Stimulated activated CD8-positive, alpha-beta memory T cell treated with anti-CD3 and anti-CD28 coated beads, Interleukin-12 subunit alpha, Interleukin-12 subunit beta, amount 100 ng/mL, for 24 hours (primary cell): ENCODE measurements around the gene PLEKHN1.
A peak's percentile ranks its signal among the peaks of the same experiment; 100 is the strongest.
"Not testable (repeated sequence)": the region's sequence is repeated elsewhere in the genome, so short reads cannot be mapped to it uniquely, and the experiment has no call there.

Source experiments
- DNase-seq: peaks from one replicate; pipeline ENCODE4 v3.0.0-alpha.2; 2020; ENCODE audit errors: extremely low read depth

Gene PLEKHN1

DNA sequence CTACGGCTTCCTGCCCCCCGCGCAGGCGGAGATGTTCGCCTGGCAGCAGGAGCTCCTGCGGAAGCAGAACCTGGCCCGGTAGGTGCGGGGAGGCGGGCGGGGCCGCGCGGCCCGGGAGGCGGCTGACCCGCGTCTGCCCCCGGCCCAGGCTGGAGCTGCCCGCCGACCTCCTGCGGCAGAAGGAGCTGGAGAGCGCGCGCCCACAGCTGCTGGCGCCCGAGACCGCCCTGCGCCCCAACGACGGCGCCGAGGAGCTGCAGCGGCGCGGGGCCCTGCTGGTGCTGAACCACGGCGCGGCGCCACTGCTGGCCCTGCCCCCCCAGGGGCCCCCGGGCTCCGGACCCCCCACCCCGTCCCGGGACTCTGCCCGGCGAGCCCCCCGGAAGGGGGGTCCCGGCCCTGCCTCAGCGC, 23.9 kb upstream of the PLEKHN1 start:
- no peak for DNase-seq

DNA sequence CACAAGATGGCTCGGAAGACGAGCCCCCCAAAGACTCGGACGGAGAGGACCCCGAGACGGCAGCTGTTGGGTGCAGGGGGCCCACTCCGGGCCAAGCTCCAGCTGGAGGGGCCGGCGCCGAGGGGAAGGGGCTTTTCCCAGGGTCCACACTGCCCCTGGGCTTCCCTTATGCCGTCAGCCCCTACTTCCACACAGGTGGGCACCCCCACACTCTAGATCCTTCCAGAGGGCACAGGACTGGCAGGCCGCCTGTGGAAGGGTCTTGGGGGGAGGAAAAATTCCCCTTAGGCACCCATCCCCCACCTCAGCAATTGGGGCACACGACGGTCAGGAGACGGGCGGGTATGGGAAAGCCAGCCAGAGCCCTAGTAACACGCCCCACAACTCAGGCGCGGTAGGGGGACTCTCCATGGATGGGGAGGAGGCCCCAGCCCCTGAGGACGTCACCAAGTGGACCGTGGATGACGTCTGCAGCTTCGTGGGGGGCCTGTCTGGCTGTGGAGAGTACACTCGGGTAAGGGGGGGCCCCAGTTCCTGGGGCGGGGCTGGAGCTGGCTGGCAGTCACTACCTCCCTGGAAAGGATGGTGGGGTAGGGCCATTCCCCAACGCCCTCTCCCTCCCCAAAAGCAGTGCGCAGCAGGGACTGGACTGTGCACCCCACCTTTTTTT, 23.3 kb upstream of the PLEKHN1 start:
- DNase-seq, result no peak

DNA sequence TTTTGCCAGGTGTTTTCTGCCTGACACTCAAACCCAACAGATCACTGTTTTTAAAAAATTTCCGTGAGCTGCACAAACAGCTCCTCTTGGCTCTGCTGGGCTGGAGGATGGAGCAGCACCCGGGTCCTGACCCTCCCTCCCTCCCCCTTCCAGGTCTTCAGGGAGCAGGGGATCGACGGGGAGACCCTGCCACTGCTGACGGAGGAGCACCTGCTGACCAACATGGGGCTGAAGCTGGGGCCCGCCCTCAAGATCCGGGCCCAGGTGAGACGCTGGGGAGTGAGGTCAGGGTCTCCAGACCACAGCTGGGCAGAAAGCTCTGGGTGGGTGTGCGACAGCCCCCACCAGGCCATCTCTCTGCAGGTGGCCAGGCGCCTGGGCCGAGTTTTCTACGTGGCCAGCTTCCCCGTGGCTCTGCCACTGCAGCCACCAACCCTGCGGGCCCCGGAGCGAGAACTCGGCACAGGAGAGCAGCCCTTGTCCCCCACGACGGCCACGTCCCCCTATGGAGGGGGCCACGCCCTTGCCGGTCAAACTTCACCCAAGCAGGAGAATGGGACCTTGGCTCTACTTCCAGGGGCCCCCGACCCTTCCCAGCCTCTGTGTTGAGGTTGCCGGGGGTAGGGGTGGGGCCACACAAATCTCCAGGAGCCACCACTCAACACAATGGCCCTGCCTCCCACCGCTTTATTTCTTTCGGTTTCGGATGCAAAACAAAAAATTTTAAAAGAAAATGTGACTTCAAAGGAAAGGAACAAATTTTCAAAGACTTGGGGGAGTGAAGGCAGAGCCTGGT, 22.5 kb upstream of the PLEKHN1 start:
- DNase-seq, result no peak

DNA sequence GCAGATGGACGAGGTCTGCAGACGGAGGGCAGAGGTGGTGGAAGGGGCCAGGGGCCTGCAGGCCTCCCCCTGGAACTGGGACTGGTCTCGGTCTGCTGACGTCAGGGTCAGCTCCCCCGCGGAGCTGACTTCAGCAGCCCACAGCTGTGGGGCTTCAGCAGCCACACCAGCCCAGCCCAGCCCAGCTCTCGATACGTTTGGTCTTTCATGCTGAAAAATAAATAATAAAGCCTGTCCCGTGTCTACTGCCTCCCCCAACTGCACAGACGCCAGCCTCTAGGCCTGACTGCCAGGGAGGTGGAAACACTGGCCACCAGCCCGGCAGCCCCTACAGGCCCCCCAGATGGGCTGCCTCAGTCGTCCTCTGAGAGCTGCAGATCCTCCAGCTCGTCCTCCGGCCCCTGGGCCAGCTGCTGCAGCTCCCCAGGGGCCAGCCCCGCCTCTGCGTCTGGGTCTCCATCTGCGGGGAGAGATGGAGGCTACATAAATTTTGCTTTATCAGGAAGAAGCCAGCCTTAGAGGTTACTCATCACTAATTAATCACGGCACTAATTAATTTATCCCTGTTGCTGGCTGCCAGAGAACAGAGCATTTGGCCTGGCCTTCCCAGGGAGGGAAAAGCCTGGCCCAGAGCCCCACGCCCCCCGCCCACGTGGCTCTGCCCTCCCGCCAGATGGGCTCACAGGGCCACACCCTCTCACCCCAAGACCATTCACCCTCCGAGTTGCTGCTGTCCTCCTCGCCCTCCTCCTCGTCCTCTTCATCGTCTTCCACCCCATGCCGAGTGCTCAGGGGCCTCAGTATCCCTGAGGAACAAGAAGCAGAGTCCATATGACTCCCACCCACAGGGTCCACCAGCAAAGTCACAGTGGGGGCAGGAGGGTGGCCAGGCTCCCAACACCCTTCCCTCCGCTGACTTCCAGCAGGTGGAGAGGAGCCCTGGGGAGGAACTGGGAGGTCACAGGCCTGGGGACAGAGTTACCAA, 21.6 kb upstream of the PLEKHN1 start:
- DNase-seq, result no peak

DNA sequence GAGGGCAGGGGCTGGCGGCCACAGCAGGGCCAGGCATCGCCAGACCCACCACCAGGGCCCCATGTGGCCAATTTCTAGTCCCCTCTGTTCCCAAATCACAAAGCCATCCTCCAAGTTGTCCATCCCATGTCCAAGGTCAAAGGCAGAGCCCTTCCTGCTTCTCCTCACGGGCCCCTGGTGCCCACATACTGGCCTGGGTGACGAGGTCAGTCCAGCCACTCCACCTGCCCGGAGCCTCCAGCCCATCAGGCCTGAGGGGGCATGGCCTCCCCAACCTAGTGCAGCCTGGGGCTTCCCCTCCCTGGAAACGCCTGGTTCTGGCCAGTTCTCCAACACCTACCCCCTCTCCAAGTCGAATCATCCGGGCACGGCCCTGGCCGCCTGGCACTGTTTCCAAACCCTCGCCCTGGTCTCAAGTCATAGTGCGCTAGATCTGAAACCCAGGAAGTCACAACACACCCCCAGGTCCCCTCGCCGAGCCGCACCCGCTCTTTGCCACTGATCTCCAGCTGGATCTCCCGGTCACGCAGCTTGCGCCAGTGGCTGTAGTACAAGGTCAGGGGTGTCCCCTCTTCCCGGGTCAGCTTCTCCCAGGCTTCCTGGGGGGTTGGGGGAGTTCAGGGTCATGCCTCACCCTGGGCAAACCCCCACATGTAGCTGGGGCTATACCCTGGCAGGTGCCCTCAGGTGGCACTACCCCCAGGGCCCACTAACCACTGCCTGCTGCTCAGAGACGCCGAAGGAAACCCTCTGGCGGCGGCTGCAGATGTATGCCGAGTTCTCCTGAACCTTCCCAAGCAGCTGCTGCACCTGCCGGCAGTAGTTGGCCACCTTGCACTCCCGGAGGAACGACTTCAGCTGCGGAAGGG, 20.4 kb upstream of the PLEKHN1 start:
- no peak for DNase-seq

DNA sequence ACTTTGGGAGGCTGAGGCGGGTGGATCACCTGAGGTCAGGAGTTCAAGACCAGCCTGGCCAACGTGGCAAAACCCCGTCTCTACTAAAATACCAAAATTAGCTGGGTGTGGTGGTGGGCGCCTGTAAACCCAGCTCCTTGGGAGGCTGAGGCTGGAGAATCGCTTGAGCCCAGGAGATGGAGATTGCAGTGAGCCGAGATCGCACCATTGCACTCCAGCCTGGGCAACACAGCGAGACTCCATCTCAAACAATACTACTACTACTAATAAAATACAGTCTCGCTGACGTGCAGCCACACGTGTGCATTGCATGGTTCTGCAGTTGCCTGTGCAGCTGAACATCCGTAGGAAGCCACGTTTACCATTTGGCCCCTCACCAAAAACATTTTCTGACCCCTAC, 19.5 kb upstream of the PLEKHN1 start:
- DNase-seq, result not testable (repeated sequence)

DNA sequence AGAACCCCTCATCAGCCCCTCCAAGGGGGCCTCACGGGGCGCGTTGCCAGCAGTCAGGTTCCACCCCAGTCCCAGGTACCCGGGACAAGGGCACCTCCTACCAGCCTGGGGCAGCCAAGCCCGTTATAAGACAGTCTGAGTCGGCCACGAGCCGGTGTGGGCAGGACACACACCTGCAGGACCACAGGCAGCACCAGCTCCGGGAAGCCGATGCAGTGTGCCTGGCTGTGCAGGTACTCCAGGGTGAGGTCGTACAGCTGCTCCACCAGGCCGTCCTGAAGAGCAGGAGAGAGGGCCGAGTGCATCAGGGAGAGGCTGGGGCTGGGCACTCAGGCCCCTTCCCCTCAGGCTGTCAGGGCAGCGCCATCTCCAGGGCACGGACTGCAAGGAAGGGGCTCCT, 18.3 kb upstream of the PLEKHN1 start:
- no peak for DNase-seq

DNA sequence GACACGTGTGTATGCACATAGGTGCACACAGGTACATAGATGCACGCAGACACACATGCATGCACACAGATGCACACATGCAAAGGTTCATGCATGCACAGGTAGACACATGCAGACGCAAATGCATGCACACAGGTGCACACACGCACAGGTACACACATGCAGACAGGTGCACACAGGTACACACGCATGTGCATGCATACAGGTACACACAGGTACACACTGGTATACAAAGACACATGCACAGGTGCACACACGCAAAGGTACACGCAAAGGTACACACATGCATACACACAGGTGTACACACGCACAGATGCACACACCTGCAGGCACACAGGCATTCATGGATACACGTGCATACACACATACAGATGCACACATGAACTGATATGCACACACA, 16.0 kb upstream of the PLEKHN1 start:
- no peak for DNase-seq

DNA sequence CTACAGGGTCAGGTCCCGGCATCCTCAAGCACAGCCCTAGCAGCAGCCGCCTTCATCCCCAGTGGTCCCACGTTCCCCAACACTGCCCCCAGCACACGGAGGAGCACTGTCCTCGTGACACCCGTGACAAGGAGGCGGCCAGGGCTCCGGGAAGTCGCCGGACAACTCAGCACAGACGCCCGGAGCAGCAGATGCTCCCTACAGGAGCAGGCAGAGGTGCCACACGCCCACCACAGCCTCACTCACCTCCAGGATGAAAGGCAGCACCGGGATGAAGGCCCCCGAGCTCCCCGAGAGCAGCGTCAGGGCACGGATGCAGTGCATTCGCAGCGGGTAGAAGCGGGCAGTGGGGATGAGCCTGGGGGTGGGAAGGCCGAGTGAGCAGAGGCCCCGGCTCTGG, 15.4 kb upstream of the PLEKHN1 start:
- DNase-seq, result no peak

DNA sequence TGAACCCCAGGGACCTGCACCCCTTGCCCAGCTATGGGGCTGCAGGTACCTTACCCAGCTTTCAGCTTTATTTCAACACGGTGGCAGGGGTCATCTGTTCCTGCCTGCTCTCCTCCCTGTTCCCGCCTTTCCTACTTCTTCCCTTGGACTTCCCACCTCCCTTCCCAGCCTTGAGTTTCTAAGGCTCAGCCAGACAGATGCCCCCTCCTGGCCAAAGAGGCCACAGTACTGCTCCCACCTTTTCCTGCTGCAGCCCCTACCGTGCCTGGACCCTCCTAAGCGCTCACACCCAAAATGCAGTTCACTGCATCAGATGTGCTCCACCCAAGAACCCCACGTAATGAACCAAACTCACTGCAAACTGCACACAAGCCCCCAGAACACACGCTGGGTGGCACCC, 14.9 kb upstream of the PLEKHN1 start:
- DNase-seq, result no peak

DNA sequence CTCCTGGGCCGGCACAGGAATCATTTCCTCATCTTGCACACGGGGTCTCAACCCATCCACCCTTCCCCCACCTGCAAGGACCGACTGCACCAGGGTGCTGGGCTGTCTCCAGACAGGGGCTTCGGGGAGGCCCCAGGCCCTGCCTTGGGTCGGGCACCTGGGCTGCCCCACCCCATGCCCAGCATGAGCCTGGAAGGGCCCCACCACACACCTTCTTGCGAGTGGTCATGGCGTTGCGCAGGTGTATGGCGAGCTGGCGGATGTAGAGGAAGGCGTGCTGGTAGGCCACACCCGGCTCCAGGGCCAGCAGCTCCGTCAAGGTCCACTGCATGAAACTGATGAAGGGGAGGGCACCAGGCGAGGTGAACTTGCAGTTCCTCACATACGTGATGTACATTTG, 14.1 kb upstream of the PLEKHN1 start:
- no peak for DNase-seq

DNA sequence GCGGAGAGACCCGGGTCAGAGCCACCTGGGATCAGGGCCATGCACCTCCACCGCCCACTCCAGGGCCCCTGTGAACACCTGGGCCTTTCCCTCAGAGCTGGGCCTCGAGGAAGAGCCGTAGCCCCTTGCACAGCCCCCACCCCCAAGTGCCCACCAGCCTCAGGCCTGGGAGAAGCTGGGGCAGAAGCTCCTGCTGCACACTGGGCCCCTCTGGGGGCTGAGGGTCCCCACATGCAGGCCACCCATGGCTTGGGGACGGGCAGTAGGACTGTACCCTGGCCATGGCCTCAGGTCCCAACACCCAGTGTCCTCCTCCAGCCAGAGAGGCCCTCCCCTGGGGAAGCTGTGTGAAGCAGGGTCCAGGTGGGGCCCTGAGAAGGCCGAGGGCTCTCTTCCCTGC, 13.7 kb upstream of the PLEKHN1 start:
- no peak for DNase-seq

DNA sequence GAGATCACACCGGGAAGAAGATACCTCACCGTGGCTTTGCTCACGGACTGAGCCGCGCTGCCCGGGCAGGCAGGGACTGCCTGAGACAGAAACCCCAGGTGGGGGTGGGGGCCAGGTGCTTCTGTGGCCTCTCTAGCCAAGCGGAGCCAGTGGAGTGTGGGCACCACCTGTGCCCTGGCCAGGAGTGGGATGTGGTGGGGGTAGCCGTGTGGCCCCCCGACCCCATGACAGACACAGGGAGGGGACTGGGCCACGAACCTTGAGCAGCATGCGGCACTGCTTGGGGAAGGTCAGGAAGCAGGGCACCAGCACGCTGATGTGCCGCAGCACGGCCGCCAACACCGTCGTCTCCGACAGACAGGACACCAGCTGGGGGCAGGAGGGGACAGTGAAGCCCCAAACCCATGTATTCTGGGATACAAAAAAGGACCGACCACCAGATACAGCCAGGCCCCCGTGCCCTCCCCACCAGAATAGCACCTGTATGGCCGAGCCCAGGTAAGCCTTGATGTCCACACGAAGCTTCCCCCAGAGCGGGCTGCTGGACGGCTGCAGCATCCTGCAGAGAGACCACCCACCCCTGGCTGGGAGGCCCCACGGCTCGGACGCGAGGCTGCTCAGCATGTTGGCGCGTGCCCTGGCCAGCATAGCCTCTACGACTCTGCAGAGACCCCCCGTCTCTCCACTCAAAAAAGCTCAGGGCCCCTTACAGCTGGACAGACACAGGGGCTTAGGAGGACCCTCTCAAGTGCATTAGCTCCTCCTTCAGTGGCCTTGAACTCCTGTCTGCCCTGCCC, 12.6 kb upstream of the PLEKHN1 start:
- no peak for DNase-seq

DNA sequence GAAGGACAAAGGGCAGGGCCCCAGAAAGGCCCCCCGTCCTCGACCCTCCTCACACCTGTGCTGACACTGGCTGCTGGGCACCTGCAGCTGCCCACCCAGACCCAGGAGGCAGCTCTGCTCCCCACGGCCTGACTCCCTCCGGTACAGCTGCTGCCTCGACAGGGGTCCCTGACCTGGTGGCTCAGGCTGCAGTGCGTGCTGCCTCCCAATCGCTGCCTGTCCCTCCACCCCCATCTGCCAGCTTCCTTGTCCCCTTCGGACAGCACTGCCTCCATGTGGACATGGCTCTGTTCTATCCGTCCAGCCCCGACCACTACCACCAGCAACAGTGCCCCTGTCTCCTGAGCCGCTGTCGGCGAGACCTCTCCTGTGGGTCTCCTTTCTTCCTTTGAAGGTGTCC, 11.4 kb upstream of the PLEKHN1 start:
- DNase-seq, result no peak

DNA sequence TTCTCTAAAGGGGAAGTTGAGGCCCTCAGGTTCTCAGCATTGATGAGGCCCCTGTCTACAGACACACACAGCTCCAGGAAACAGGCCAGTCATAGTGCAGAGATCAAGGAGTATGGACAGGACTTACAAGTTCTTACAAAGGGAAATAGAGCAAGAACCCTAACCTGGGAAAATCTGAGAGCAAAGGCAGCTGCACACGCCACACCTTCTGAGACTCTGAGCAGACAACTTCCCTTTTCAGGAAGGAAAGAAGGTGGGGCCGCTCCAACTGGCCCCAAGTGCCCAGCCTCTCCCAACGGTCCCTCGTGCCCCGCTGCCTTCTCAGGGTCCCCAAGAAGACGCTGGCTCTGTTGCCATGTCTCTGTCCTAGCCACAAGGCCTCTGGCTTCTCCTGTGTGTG, 10.8 kb upstream of the PLEKHN1 start:
- no peak for DNase-seq

DNA sequence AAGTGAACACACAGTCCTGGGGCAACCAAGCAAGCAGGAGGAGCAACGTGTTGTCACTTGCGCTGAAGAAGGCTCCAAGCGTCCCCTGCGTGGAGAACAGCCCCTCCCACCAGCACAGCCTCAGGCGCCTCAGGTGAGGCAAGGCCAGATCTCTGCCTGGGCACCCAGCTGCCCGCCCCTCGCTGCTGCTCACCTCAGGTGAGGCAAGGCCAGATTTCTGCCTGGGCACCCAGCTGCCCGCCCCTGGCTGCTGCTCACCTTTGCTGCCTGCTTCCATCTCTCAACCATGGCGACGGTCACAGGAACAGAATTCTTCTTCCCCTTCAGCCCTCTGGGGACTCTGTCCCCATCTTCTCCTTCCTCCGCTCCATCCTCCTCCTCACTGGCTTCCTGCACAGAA, 9.6 kb upstream of the PLEKHN1 start:
- DNase-seq, result no peak

DNA sequence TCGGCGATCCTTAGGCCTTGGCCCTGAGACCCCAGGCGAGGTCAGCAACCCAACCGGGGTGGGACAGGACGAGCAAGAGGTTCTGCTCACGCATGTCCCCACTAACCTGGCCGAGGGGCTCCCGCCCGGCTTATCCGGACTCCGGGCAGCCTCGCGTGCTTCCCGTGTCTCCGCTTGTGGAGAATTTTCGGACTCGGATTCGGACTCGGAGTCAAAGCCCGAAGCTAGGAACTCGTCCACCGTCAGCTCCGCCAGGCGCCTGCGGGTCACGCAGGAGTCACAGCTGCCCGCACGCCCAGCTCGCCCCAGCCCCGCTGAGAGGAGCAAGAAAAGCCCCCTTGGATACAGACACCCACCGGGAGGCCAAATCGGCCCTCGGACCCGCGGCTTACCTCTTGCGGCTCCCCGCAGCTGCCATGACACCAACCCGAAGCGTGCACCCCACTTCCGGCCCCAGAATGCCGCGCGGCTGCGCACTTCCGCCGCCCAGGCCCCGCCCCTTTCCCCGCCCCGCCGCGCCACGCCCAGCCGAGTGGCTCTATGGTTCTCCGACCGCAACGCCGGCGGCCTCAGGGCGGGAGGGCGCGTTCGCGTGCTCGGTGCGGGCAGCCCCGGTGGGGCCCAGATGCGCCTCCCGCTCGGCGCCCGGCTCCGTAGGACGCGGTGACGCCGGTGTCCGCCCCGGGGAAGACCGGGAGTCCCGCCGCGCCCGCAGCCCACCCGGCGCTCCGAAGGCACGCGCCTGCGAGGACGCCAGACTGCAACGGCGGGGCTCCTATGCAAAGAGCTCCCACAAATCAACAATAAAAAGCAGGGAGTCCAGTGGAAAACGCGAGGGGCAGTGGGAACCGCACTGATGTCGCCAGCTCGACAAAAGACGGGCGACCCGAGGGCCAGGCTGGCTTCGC, 7.2 kb upstream of the PLEKHN1 start, which contains the start of gene NOC2L:
Gene NOC2L (minus strand): TSS at position 434 of the 908 bp plus-strand sequence. CDS start 16 bp downstream, at position 418.
- DNase-seq, result peak; percentile 90

DNA sequence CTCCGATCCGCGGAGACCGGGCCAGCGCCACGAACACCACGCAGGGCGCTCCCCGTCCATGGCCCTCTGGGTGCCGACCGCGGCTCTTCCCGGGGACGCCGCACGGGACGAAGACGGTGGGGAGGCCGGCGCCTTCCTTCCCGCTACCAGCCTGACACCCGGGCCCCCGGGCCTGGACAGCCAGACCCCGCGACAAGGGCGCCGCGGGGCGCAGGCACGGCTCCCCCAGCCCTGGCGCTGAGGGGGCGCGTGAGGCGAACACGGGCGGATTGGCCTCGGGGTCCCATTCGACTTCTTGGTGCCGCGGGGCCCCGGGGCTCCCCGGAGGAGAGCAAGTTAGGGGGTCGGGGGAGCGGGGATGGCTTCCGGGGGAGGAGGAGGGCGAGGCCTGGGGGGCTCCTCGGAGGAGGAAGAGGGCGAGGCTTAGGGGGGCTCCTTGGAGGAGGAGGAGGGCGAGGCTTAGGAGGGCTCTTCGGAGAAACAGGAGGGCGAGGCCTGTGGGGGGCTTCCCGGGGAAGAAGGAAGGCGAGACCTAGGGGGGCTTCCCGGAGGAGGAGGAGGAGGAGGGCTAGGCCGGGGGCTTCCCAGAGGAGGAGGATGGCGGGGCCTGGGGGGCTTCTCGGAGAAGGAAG, 6.4 kb upstream of the PLEKHN1 start:
- no peak for DNase-seq
